ENCODE results near the gene PHLPP1. TPM values are rescaled to one million over a fixed set of nuclear protein-coding genes. Genes with fewer than 3 reads are reported as not detected.

PHLPP1 gene
- total and polyA plus RNA-seq, 8 donors, result 2.1 to 77.0 (median 12.5) TPM

DNA sequence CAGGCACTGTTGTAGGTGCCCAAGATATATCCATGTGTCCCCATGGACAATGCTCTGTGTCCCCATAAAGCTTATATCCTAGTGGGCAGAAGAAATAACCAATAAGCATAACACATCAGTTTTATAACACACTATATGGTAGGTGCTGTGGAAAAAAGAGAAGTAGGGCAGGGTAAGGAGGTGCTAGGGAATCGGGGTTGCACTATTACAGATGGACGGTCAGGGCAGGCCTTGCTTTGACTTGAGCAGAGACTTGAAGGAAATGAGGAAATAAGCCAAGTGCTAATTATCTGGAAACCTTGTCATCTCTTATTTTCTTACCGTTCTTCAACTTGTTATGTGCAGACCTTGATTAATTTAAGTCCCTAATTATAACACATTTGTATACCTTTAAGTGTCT is 82.0 kb downstream of the PHLPP1 start:
- no peaks in the 10 kb centered on the region for H3K9me3 ChIP-seq
- 83 to 89% (median 85%) methylated on average over 3 of the region's 3 CpGs for WGBS, 5 donors
- intact Hi-C loops (cut with DNase I; ENCODE audit: low total_unique reads), result no loop called here

GRCh38 chr18:62799977-62800376 is 84.6 kb downstream of the PHLPP1 start:
- WGBS, 5 donors, result 78 to 93% (median 83%) methylated on average over 6 of the region's 6 CpGs
- Histone ChIP-seq H3K9me3 (no peaks in the 10 kb centered on the region), H3K36me3 (no peaks in the 10 kb centered on the region), H3K4me3 (no peak overlapping the region), H3K27me3 (no peaks in the 10 kb centered on the region), H3K27ac (no peak overlapping the region), H3K4me1 (peaks cover 0 to 15% (median 7%) of the 10 kb centered on the region in 4 donors)
- intact Hi-C loops (cut with DNase I; ENCODE audit: low total_unique reads), result no loop called here
- DNase-seq, result no peak
- no peak for TF ChIP-seq CTCF (IDR thresholded peaks at IDR 0.05)
- no peak for TF ChIP-seq POLR2AphosphoS5 (IDR thresholded peaks at IDR 0.05)
- TF ChIP-seq EP300 (IDR thresholded peaks at IDR 0.05), result no peak
- TF ChIP-seq POLR2A (IDR thresholded peaks at IDR 0.05), result no peak

More for the DNA sequence above, 82.0 kb downstream of the PHLPP1 start:
- Histone ChIP-seq H3K36me3 (no peaks in the 10 kb centered on the region), H3K4me3 (no peak overlapping the region), H3K4me1 (peaks cover 0 to 15% (median 6%) of the 10 kb centered on the region in 4 donors), H3K27me3 (no peaks in the 10 kb centered on the region), H3K27ac (no peak overlapping the region)
- no peak for TF ChIP-seq POLR2A (IDR thresholded peaks at IDR 0.05)
- TF ChIP-seq POLR2AphosphoS5 (IDR thresholded peaks at IDR 0.05), result no peak
- TF ChIP-seq EP300 (IDR thresholded peaks at IDR 0.05), result no peak
- TF ChIP-seq CTCF (IDR thresholded peaks at IDR 0.05), result no peak
- DNase-seq, result no peak

DNA sequence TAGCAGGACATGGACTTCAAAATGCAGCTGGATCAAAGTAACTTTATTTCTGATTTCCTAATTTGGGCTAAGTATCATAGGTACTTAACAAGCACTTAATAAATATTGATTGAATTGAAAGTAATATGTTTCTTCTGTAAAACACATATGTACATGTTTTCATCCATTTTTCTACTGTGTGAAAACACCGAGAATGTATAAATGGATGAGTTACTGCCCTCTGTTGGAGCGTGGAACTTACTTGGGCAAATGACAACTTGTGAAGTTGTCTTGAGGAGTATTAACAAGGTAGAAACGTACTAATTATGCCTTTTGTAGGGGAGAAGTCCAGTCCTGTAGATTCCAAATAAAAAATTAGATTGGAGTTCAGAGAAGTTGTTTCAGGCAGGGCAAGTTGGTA is 87.2 kb downstream of the PHLPP1 start:
- 27 to 55% (median 41%) methylated on average over 3 of the region's 3 CpGs for WGBS, 5 donors
- Histone ChIP-seq H3K9me3 (no peaks in the 10 kb centered on the region), H3K4me3 (no peak overlapping the region), H3K27ac (no peak overlapping the region), H3K27me3 (no peaks in the 10 kb centered on the region), H3K36me3 (no peaks in the 10 kb centered on the region), H3K4me1 (peaks cover 0 to 6% (median 3%) of the 10 kb centered on the region in 4 donors)
- no peak for DNase-seq
- TF ChIP-seq POLR2A (IDR thresholded peaks at IDR 0.05), result no peak
- peak in 2 of 7 experiments; percentile 10 to 38 for TF ChIP-seq CTCF (IDR thresholded peaks at IDR 0.05)
- no peak for TF ChIP-seq POLR2AphosphoS5 (IDR thresholded peaks at IDR 0.05)
- no peak for TF ChIP-seq EP300 (IDR thresholded peaks at IDR 0.05)
- intact Hi-C loops (cut with DNase I; ENCODE audit: low total_unique reads), result no loop called here

DNA sequence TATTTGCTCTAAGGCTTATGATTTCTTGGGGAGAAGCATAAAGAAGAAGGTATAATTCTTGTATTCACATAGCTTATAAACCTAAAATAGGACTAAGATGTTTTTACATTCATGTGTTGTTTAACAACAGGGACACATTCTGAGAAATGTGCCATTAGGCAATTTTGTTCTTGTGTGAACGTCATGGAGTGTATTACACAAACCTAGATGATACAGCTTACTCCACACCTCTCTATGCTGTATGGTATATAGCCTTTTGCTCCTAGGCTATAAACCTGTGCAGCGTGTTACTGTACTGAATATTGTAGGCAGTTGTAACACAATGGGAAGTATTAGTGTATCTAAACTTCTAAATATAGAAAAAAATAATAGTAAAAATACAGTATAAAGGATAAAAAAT is 92.1 kb downstream of the PHLPP1 start:
- no peaks in the 10 kb centered on the region for H3K36me3 ChIP-seq
- intact Hi-C loops (cut with DNase I; ENCODE audit: low total_unique reads), result no loop called here
- no peak overlapping the region for H3K4me3 ChIP-seq
- no peak overlapping the region for H3K27ac ChIP-seq
- no peak for DNase-seq
- H3K27me3 ChIP-seq, result no peaks in the 10 kb centered on the region
- no peaks in the 10 kb centered on the region for H3K9me3 ChIP-seq
- TF ChIP-seq CTCF (IDR thresholded peaks at IDR 0.05), result no peak
- no peak for TF ChIP-seq POLR2A (IDR thresholded peaks at IDR 0.05)
- TF ChIP-seq EP300 (IDR thresholded peaks at IDR 0.05), result no peak
- no peak for TF ChIP-seq POLR2AphosphoS5 (IDR thresholded peaks at IDR 0.05)
- WGBS, 5 donors, result 87 to 93% (median 89%) methylated on average over 2 of the region's 2 CpGs
- H3K4me1 ChIP-seq, result peaks cover 0 to 9% (median 3%) of the 10 kb centered on the region in 4 donors

All from stomach (tissue), 9 donors.